ENCODE measurements around the gene NFX1. TPM values are rescaled to one million over a fixed set of nuclear protein-coding genes. Genes with fewer than 3 reads are reported as not detected.
"Not testable (repeated sequence)": the region's sequence is repeated elsewhere in the genome, so short reads cannot be mapped to it uniquely, and the experiment has no call there.

NFX1 gene
- total RNA-seq, 1 donor from 2014 or later = 27.8 TPM

- not testable (repeated sequence) for H4K20me1 ChIP-seq (ENCODE audit: insufficient read depth, low read length); FAIRE-seq; H3K79me2 ChIP-seq (ENCODE audit: insufficient read depth, low read length); H3K9ac ChIP-seq (ENCODE audit: low read length); H3K27ac Mint-ChIP-seq (ENCODE audit: unreplicated experiment); H3K9me3 Mint-ChIP-seq (ENCODE audit: unreplicated experiment); H3K9me3 ChIP-seq (ENCODE audit: insufficient read depth, low read depth, low read length); H3K4me1 ChIP-seq (ENCODE audit: insufficient read depth, low read length); H3K4me2 ChIP-seq (ENCODE audit: low read length); H3K4me3 Mint-ChIP-seq (ENCODE audit: unreplicated experiment); H2AFZ ChIP-seq (ENCODE audit: low read depth, low read length); H3K36me3 Mint-ChIP-seq (ENCODE audit: low read depth, unreplicated experiment); H3K27me3 ChIP-seq (ENCODE audit: insufficient read depth, low read length); H3K4me3 ChIP-seq (ENCODE audit: insufficient read depth, low read depth, low read length); DNase-seq (ENCODE audit: low read depth); H3K27ac ChIP-seq (ENCODE audit: low read depth, low read length); H3K36me3 ChIP-seq (ENCODE audit: insufficient read depth, low read length)
- H3K27me3 Mint-ChIP-seq (ENCODE audit: low read depth, unreplicated experiment) = peaks cover 29% of the 10 kb centered on the region
- H3K4me1 Mint-ChIP-seq (ENCODE audit: low read depth, unreplicated experiment) = peaks cover 11% of the 10 kb centered on the region
These were observed 111.5 kb downstream of the NFX1 start for GRCh38 chr9:33401809-33402208.

GRCh38 chr9:33402371-33402770 is 112.1 kb downstream of the NFX1 start, which contains the start of gene AQP7:
AQP7 (minus strand) TSS chr9:33402568; CDS start chr9:33401262, 1,306 bp downstream.
- H3K36me3 Mint-ChIP-seq (ENCODE audit: low read depth, unreplicated experiment) = not testable (repeated sequence)

GRCh38 chr9:33403941-33404787 is 113.8 kb downstream of the NFX1 start:
- no peak overlapping the region for H3K27ac ChIP-seq (ENCODE audit: low read depth, low read length)
- Mint-ChIP-seq H3K27me3 (ENCODE audit: low read depth, unreplicated experiment) (peaks cover 30% of the 10 kb centered on the region), H3K9me3 (ENCODE audit: unreplicated experiment) (peaks cover 2% of the 10 kb centered on the region), H3K4me1 (ENCODE audit: low read depth, unreplicated experiment) (peaks cover 7% of the 10 kb centered on the region), H3K27ac (ENCODE audit: unreplicated experiment) (no peak overlapping the region), H3K4me3 (ENCODE audit: unreplicated experiment) (no peak overlapping the region), H3K36me3 (ENCODE audit: low read depth, unreplicated experiment) (no peaks in the 10 kb centered on the region)
- H2AFZ ChIP-seq (ENCODE audit: low read depth, low read length) = no peak overlapping the region
- TF ChIP-seq CTCF (IDR thresholded peaks at IDR 0.05; ENCODE audit: insufficient read depth, low read depth, low read length) = no peak
- TF ChIP-seq EZH2 (IDR thresholded peaks at IDR 0.05; ENCODE audit: insufficient read depth, low read length) = no peak
- H3K4me2 ChIP-seq (ENCODE audit: low read length) = no peak overlapping the region
- FAIRE-seq (no peak), DNase-seq (ENCODE audit: low read depth) (no peak)
- no peaks in the 10 kb centered on the region for H3K9me3 ChIP-seq (ENCODE audit: insufficient read depth, low read depth, low read length)
- H3K79me2 ChIP-seq (ENCODE audit: insufficient read depth, low read length) = no peaks in the 10 kb centered on the region
- no peak overlapping the region for H3K9ac ChIP-seq (ENCODE audit: low read length)
- no peaks in the 10 kb centered on the region for H3K27me3 ChIP-seq (ENCODE audit: insufficient read depth, low read length)
- H4K20me1 ChIP-seq (ENCODE audit: insufficient read depth, low read length) = no peaks in the 10 kb centered on the region
- no peak overlapping the region for H3K4me3 ChIP-seq (ENCODE audit: insufficient read depth, low read depth, low read length)
- H3K36me3 ChIP-seq (ENCODE audit: insufficient read depth, low read length) = no peaks in the 10 kb centered on the region
- no peaks in the 10 kb centered on the region for H3K4me1 ChIP-seq (ENCODE audit: insufficient read depth, low read length)

More at GRCh38 chr9:33402371-33402770, 112.1 kb downstream of the NFX1 start, which contains the start of gene AQP7:
- DNase-seq (ENCODE audit: low read depth); H3K4me3 Mint-ChIP-seq (ENCODE audit: unreplicated experiment); H2AFZ ChIP-seq (ENCODE audit: low read depth, low read length); H3K4me1 ChIP-seq (ENCODE audit: insufficient read depth, low read length); H3K79me2 ChIP-seq (ENCODE audit: insufficient read depth, low read length); H4K20me1 ChIP-seq (ENCODE audit: insufficient read depth, low read length); H3K27me3 ChIP-seq (ENCODE audit: insufficient read depth, low read length); H3K4me2 ChIP-seq (ENCODE audit: low read length); H3K9me3 ChIP-seq (ENCODE audit: insufficient read depth, low read depth, low read length); FAIRE-seq; H3K27ac ChIP-seq (ENCODE audit: low read depth, low read length); H3K9ac ChIP-seq (ENCODE audit: low read length); H3K4me3 ChIP-seq (ENCODE audit: insufficient read depth, low read depth, low read length); H3K27ac Mint-ChIP-seq (ENCODE audit: unreplicated experiment); H3K9me3 Mint-ChIP-seq (ENCODE audit: unreplicated experiment); H3K36me3 ChIP-seq (ENCODE audit: insufficient read depth, low read length): not testable (repeated sequence)
- Mint-ChIP-seq H3K27me3 (ENCODE audit: low read depth, unreplicated experiment) (peaks cover 32% of the 10 kb centered on the region), H3K4me1 (ENCODE audit: low read depth, unreplicated experiment) (peaks cover 11% of the 10 kb centered on the region)
